Measurements from ENCODE around the gene HECTD4.

GRCh38 chr12:112352921-112353320 lies 29.3 kb downstream of the HECTD4 start:
- TF ChIP-seq SMAD4 (CRISPR knock-in tag; conservative IDR thresholded peaks at IDR 0.05), result no peak
- no peak for TF ChIP-seq SMC3 (conservative IDR thresholded peaks at IDR 0.05; ENCODE audit: insufficient read depth, low read depth, low read length)
- TF ChIP-seq CTCF (IDR thresholded peaks at IDR 0.05 in 2 of 3, conservative IDR thresholded peaks at IDR 0.05 in 1 of 3; ENCODE audit: insufficient read depth in 2 of 3, low read depth in 1 of 3, low read length in 3 of 3), result no peak
- TF ChIP-seq TAF9B (IDR thresholded peaks at IDR 0.05; ENCODE audit: partially characterized antibody), result no peak
- no peak for TF ChIP-seq AFF4 (CRISPR knock-in tag; IDR thresholded peaks at IDR 0.05)
- TF ChIP-seq ZBTB11 (CRISPR knock-in tag; IDR thresholded peaks at IDR 0.05), result no peak

Measured in K562 (cell line).